Subcutaneous abdominal adipose tissue (tissue), 5 donors: Measurements from ENCODE around the gene OR5K2.

ENCODE experiments used
- H3K27ac ChIP-seq: one replicate; pipeline ENCODE4 v1.7.0; 2013; ENCODE audit warnings: low read depth, mild to moderate bottlenecking, inconsistent platforms, low read length, moderate library complexity
- H3K27me3 ChIP-seq, 5 donors: one replicate each; pipeline ENCODE4 v1.7.0; 2013; ENCODE audit warnings: low read length in 5 of 5, inconsistent platforms in 1 of 5; ENCODE audit not compliant: control insufficient read depth in 5 of 5, insufficient read depth in 4 of 5
- H3K36me3 ChIP-seq, 5 donors: one replicate each; pipeline ENCODE4 v1.7.0; 2013; ENCODE audit warnings: low read length in 5 of 5; ENCODE audit not compliant: control insufficient read depth in 5 of 5, insufficient read depth in 5 of 5
- H3K4me1 ChIP-seq, 5 donors: one replicate each; pipeline ENCODE4 v1.7.0; 2013; ENCODE audit warnings: low read length in 5 of 5, mild to moderate bottlenecking in 3 of 5, moderate library complexity in 1 of 5; ENCODE audit not compliant: control insufficient read depth in 5 of 5, insufficient read depth in 5 of 5
- H3K4me3 ChIP-seq, 5 donors: one replicate each; pipeline ENCODE4 v1.7.0; 2013; ENCODE audit warnings: low read length in 5 of 5, low read depth in 1 of 5
- H3K9ac ChIP-seq, 5 donors: one replicate each; pipeline ENCODE4 v1.7.0; 2013; ENCODE audit warnings: low read length in 5 of 5, mild to moderate bottlenecking in 4 of 5, moderate library complexity in 3 of 5
- H3K9me3 ChIP-seq, 5 donors: one replicate each; pipeline ENCODE4 v1.7.0; 2013; ENCODE audit warnings: low read length in 5 of 5; ENCODE audit not compliant: control insufficient read depth in 5 of 5
- donor health status: healthy.
- donor health status: healthy.
- donor health status: healthy.
- donor health status: healthy.
- donor health status: healthy.

Gene OR5K2

DNA sequence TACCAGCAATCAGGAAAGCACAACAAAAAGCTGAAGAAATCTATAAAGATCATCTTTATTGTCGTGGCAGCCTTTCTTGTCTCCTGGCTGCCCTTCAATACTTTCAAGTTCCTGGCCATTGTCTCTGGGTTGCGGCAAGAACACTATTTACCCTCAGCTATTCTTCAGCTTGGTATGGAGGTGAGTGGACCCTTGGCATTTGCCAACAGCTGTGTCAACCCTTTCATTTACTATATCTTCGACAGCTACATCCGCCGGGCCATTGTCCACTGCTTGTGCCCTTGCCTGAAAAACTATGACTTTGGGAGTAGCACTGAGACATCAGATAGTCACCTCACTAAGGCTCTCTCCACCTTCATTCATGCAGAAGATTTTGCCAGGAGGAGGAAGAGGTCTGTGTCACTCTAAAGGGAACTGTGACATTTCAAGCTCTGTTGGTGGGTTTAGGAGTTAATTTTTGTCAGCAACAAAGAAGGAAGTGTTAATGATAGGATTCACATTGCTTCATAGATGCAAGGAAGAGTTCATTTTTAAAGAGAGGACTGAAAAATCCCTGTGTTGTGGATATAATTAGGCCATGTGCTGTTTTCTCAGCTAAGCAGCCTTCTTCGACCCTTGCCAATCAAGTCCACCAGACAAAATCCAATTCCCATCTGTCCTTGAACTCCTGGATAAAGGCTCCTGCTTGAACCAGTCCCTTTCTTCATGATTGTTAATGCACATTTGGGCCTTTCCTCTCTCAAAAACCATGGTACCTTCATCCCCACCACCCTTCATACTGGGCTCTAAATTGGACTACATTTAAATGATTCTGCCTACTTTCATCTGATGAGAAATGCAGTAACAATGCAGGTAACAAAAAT, 35.5 kb downstream of the OR5K2 start:
- no peak overlapping the region for H3K27ac ChIP-seq
- H3K9ac ChIP-seq, result no peak overlapping the region
- no peaks in the 10 kb centered on the region for H3K9me3 ChIP-seq
- H3K36me3 ChIP-seq, result no peaks in the 10 kb centered on the region
- no peak overlapping the region for H3K4me3 ChIP-seq
- H3K27me3 ChIP-seq, result peaks cover 0 to 4% (median 0%) of the 10 kb centered on the region in 5 donors
- no peaks in the 10 kb centered on the region for H3K4me1 ChIP-seq

GRCh38 chr3:98534168-98534567, 36.7 kb downstream of the OR5K2 start:
- no peaks in the 10 kb centered on the region for H3K4me1 ChIP-seq
- H3K9ac ChIP-seq, result no peak overlapping the region
- peaks cover 0 to 4% (median 0%) of the 10 kb centered on the region in 5 donors for H3K27me3 ChIP-seq
- H3K27ac ChIP-seq, result no peak overlapping the region
- no peaks in the 10 kb centered on the region for H3K36me3 ChIP-seq
- no peaks in the 10 kb centered on the region for H3K9me3 ChIP-seq
- H3K4me3 ChIP-seq, result no peak overlapping the region

DNA sequence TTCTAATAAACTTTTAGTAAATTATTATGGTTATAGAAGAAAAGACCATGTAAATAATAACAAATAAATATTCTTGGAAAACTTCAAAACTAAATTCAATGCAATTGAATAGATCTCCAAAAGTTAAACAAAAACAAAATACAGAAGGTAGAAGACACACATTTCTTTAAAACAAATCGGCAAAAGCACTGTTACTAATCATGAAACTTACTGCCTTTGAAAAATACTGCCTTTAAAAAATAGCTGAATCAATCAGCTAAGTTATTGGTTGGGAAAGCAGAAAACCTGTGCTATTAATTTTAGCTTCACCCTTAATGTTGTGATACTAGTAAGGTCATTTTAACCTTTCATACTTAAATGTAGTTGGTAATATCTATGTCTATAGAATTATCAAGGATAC, 37.3 kb downstream of the OR5K2 start:
- H3K9me3 ChIP-seq, result no peaks in the 10 kb centered on the region
- H3K4me1 ChIP-seq, result no peaks in the 10 kb centered on the region
- H3K27ac ChIP-seq, result no peak overlapping the region
- no peaks in the 10 kb centered on the region for H3K36me3 ChIP-seq
- no peak overlapping the region for H3K4me3 ChIP-seq
- peaks cover 0 to 4% (median 0%) of the 10 kb centered on the region in 5 donors for H3K27me3 ChIP-seq
- no peak overlapping the region for H3K9ac ChIP-seq

DNA sequence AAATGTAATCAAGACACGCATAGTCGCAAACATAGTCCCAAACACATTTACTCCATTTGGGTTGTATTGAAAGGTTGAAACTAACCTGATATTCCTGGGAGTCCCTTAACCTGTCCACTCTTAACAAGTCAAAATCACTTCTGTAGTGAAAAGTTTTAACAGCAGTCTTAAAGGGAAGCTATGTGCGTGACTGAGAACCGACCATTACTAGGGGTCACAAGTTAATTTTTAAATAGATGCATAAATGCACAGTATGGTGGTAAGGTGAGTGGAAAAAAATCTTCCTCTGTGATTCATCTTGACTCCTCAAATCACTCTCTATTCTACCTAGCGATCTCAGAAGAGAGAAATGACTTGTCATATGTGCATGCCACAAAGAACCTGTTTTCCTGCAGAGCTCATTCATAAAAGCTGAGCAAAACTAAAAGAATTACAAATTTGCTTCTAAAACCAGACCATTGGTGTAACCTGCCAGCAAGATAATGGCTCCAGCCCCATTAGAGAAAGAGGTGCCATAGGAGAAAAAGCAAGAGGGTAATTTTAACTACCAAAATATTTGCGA, 39.1 kb downstream of the OR5K2 start:
- Histone ChIP-seq H3K27me3 (peaks cover 0 to 4% (median 0%) of the 10 kb centered on the region in 5 donors), H3K27ac (no peak overlapping the region), H3K9ac (no peak overlapping the region), H3K4me3 (no peak overlapping the region), H3K9me3 (no peaks in the 10 kb centered on the region), H3K4me1 (no peaks in the 10 kb centered on the region), H3K36me3 (no peaks in the 10 kb centered on the region)

- H3K27me3 ChIP-seq, result no peaks in the 10 kb centered on the region
Measured at GRCh38 chr3:98540346-98540745, 42.9 kb downstream of the OR5K2 start.

GRCh38 chr3:98541695-98542094, 44.2 kb downstream of the OR5K2 start:
- no peaks in the 10 kb centered on the region for H3K4me1 ChIP-seq
- H3K27ac ChIP-seq, result no peak overlapping the region
- no peak overlapping the region for H3K9ac ChIP-seq
- no peak overlapping the region for H3K4me3 ChIP-seq
- no peaks in the 10 kb centered on the region for H3K9me3 ChIP-seq
- no peaks in the 10 kb centered on the region for H3K27me3 ChIP-seq
- no peaks in the 10 kb centered on the region for H3K36me3 ChIP-seq

More at GRCh38 chr3:98540346-98540745, 42.9 kb downstream of the OR5K2 start:
- Histone ChIP-seq H3K9me3 (no peaks in the 10 kb centered on the region), H3K4me3 (no peak overlapping the region), H3K27ac (no peak overlapping the region), H3K36me3 (no peaks in the 10 kb centered on the region), H3K4me1 (no peaks in the 10 kb centered on the region), H3K9ac (no peak overlapping the region)

DNA sequence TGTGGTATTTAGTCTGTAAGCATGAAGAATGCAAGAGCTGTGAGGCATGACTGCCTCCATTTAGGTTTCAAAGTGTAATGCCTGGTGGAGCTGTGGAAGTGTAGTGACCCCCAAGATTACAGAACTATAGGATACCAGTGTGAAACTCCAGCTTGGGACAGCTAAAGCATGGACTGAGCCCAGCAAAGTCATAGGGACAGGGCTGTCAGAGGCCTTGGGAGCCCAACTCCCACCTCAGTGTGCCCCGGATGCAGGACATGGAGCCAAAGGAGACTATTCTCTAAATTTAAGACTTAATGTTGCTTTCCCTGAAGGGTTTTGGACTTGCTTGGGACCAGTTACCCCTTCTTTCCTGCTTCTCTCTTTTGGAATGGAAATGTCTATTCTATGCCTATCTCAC, 45.1 kb downstream of the OR5K2 start:
- Histone ChIP-seq H3K4me3 (no peak overlapping the region), H3K36me3 (no peaks in the 10 kb centered on the region), H3K27ac (no peak overlapping the region)

DNA sequence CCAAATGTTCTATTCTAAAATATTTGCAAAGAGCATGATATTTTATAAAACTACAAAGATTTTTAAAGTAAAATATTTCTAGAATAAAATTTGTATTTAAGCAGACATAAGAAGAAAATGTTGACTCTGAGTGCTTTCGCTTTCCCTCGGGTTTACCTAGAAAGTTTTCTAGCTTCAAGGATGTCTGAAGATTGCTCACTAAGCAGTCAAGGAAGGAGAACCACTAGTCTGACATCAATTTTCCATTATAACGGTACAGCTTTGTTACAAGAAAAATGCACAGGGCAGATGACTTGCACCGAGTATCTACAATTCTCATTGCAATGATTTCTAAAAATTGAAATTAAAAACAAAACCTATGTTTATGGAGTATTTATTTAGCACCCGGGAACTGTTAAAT, 48.5 kb downstream of the OR5K2 start:
- Histone ChIP-seq H3K4me3 (no peak overlapping the region), H3K27me3 (no peaks in the 10 kb centered on the region), H3K27ac (no peak overlapping the region), H3K4me1 (no peaks in the 10 kb centered on the region), H3K9ac (no peak overlapping the region), H3K9me3 (no peaks in the 10 kb centered on the region), H3K36me3 (no peaks in the 10 kb centered on the region)

More for the DNA sequence above, 45.1 kb downstream of the OR5K2 start:
- H3K4me1 ChIP-seq, result no peaks in the 10 kb centered on the region
- H3K27me3 ChIP-seq, result no peaks in the 10 kb centered on the region
- H3K9ac ChIP-seq, result no peak overlapping the region
- no peaks in the 10 kb centered on the region for H3K9me3 ChIP-seq
